GM12892 (cell line): ENCODE results near the gene SETD3.
"Not testable (repeated sequence)": the region's sequence is repeated elsewhere in the genome, so short reads cannot be mapped to it uniquely, and the experiment has no call there.

Experiments used
- DNase-seq: peaks from one replicate; pipeline ENCODE4 v3.0.0; 2011; ENCODE audit not compliant: insufficient read length
- FAIRE-seq: peaks from 2 replicates; lab custom pipeline; 2011; peaks lifted over from hg19 to GRCh38; lab: Jason Lieb, UNC
- POLR2A ChIP-seq: IDR thresholded peaks from 2 replicates; pipeline ENCODE4 v1.6.1; 2011; ENCODE audit warnings: low read depth, low read length, control low read depth
- POLR2AphosphoS5 ChIP-seq: IDR thresholded peaks from 2 replicates; pipeline ENCODE4 v1.6.1; 2011; ENCODE audit warnings: low read depth, low read length, control low read depth
- TAF1 ChIP-seq: IDR thresholded peaks from 2 replicates; pipeline ENCODE4 v1.6.1; 2011; ENCODE audit warnings: low read depth, mild to moderate bottlenecking, control low read depth, low read length, borderline replicate concordance

The SETD3 gene

DNA sequence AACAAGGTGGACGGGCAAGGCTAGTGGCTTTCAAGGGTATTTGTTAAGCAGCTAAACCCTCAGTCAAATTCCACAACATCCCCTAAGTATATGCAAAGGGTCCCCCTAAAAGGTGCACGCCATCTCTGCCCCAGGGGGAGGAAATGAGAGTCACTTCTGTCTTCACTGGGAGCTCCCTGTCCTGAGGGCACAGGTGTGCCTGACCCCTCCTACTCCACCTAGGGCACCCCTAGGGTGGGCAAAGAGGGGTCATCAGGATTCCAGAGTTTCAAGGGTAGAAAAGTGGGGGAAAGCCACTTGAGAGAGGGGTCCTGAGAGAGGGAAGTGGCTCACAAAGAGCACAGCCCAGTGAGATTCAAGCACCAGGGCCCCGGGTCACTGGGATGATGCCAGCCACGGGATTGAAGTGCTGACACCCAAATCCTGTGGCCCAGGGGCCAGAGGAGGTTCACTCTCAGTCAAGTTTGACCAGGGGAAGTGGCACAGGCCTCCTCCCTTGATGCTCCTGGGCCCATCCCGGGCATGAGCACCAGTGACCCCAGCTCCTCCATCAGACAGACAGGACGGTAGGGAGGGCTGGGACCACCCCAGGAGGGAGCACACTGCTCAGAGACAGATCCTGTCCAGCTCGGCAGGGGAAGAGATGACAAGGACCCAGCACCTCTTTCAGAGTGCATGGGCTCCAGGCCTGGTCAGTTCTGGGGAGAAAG is 126.3 kb downstream of the SETD3 start:
- TF ChIP-seq POLR2A = no peak
- TF ChIP-seq TAF1 = no peak
- no peak for TF ChIP-seq POLR2AphosphoS5
- no peak for FAIRE-seq
- no peak for DNase-seq

DNA sequence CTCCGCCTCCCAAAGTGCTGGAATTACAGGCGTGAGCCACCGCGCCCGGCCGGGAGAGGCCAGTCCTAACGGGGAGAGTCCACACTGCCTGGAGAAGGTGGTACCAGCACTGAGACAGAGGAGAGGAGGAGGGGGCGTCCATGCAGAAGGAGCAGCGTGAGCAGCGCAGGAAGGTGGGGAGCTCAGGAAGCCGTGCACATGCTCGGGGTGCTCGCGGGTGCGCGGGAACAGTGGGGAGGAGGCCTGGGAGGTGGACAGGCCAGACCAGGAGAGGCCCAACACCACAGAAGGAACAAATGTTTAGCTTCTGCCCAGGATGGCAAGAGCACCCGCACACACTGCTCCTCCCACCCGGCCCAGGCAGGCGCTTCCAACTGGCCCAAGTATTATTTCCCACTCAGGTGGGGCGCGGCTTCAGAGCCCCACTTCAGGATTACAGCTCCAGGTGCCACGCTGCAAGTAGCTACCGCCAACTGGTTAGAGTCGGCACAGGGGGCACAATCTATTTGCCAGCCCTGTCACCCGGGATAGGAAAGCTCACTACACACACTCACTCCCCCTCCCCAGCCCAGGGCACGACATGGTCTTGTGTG is 127.9 kb downstream of the SETD3 start:
- DNase-seq (no peak), FAIRE-seq (no peak)
- TF ChIP-seq POLR2AphosphoS5 (no peak), POLR2A (no peak), TAF1 (no peak)

DNA sequence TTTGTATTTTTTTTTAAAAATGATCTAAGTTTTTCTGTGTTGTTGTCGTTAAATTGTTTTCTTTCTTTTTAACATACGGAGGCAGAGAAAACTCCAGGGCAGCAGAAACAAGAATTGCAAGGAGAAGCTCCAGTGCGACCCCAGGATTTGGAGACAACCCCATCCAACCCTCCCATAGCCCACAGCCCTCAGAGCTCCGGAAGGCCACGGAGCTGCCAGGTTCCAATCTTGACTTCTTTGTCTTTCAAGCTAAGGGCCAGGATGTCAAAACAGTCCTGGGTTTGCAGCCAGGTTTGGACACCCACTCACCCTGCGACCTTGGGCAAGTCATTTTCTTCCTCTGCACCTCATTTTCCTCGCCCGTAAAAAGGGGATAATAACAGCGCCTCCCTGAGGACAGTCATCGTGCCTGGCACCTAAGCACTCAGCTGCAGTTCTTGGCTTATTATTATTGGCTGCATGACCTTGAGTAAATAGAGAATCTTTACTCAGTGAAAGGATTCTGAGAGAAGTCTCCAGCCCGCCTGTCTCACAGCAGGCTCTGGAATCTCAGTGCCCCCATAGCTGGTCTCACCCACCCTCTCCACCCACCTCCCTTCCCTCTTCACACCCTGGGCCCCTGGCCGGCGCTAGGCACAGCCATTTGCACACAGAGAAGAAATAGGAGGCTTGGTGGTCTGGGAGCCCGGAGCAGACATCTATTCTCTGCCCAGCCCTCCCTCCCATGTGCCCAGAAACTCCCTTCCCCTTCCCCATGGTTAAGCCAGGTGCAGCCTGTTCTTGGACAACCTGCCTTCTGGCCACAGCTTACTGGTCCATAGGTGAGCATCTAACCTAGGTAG is 129.3 kb downstream of the SETD3 start:
- FAIRE-seq (no peak), DNase-seq (no peak)
- no peak for TF ChIP-seq POLR2AphosphoS5
- no peak for TF ChIP-seq POLR2A
- TF ChIP-seq TAF1 = no peak

DNA sequence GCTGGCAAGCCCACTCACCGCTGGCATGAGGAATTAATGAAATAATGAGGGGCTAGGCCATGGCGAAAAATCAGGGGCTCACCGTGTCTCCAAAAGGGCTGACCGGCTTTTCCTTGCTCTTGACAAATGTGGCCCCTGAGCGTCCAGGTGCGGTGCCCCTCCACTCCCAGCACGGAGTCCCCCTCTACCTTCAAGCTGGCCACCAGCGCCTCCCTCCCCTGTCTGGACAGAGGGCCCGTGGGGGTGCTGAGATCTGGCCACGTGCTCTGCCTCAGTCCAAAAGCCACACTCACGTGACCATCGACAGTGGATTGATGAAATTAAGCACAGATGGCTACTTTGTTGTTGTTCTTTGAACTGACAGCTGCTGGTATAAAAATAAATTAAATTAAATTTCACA is 129.9 kb downstream of the SETD3 start:
- DNase-seq (no peak), FAIRE-seq (no peak)
- TF ChIP-seq POLR2AphosphoS5 (no peak), TAF1 (no peak), POLR2A (no peak)

DNA sequence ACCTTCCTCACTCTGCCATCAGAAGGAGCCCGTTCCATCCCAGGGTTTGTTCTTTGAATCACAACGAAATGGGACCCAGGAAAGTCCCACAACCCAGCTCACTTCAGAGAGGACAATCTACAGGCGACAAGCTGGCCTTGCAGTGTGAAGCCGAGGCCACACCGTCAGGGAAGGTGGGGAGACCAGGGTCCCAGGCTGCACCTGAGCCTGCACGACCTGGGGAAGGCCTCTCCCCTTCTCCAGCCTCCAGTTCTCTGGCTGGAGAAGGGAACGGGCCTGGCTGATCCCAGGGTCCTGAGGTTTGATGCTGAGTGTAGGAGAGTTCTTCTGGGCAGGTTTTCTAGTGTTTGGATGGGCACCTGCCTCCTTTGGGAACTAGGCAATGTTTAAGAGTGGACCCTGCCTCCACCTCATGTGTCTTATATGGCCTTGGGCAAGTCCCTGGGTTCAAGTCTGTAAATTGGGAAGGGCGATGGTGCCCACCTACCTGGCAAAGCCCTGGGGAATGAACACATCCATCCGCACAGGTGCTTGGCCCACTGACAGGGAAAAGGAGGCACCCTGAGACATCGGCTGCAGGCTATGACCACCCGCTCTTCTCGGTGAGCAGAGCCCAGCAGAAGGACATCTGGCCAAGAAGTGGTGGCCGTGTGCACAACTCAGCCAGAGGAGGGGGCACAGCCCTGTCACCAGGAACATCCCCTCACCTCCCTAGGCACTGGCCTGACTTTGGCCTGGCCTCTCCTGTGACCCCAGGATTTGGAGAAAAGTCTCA is 130.8 kb downstream of the SETD3 start:
- TF ChIP-seq POLR2AphosphoS5 = no peak
- no peak for TF ChIP-seq TAF1
- TF ChIP-seq POLR2A = no peak
- FAIRE-seq (no peak), DNase-seq (no peak)

DNA sequence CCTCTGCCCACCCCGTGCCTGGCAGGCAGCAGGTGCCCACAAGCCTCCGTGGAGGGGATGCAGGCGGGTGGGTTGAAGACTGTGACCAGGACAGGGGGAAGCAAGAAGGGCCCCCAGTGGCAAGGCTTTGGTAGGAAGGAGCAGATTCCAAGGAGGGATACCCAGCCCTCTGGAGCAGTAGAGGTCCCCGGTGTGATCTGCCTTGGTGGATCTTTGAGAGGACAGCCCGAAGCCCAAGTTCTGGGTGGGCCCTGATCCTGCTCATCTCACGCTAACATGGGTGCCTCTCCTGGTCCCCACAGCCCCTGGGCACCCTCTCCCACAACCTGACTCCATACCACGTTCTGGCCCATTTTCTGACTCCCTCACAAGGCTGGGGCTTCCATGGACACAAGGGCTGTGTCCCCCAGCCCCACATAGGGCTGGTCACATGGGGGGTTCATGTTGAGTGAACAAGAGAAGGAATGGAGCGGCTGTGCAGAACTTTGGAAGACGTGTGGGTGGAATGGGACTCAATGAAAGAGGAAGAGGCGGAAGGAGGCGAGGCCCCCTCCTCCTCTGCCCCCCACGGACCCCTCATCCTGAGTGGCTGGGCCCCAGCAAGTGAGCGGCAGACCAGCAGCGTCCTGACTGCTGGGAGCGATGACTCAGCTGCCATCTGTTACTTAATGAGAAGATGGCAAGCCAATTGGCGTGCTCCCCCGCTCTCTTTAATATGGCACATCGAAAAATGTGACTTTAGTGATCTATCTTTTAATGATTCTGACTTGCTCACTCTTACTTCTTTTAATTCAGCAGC is 131.6 kb downstream of the SETD3 start:
- no peak for TF ChIP-seq TAF1
- no peak for TF ChIP-seq POLR2A
- no peak for FAIRE-seq
- DNase-seq = no peak

DNA sequence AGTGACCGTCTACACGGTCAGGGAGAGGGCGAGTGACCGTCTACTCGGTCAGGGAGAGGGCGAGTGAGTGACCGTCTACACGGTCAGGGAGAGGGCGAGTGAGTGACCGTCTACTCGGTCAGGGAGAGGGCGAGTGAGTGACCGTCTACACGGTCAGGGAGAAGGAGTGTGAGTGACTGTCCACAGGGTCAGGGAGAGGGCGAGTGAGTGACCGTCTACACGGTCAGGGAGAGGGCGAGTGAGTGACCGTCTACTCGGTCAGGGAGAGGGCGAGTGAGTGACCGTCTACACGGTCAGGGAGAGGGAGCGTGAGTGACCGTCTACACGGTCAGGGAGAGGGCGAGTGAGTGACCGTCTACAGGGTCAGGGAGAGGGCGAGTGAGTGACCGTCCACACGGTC is 132.4 kb downstream of the SETD3 start:
- not testable (repeated sequence) for DNase-seq, FAIRE-seq
